Natural killer cell (primary cell): ENCODE measurements around the gene SOS1. TPM values are rescaled to one million over a fixed set of nuclear protein-coding genes. Genes with fewer than 3 reads are reported as not detected.

ENCODE experiments used
- ATAC-seq, 3 donors: fragments of 150-1000 bp in 2 of 3; fragments of 200-7000 bp in 1 of 3; cut with Tn5 transposase; 1 replicate in 1 of 3; 2 replicates in 2 of 3; pipeline ENCODE4 v1.10.0; 2021; ENCODE audit warnings: mild to moderate bottlenecking in 2 of 3, moderate library complexity in 2 of 3
- DNase-seq, 2 donors: peaks; one replicate each; pipeline versions ENCODE4 v3.0.0 to v3.0.0-alpha.2; 2013 to 2021; ENCODE audit warnings: mixed read lengths in 1 of 2
- H3K27ac ChIP-seq: one replicate; pipeline ENCODE4 v1.5.1; 2013; ENCODE audit warnings: mild to moderate bottlenecking, low read length
- H3K27me3 ChIP-seq: one replicate; pipeline ENCODE4 v1.6.1; 2013; ENCODE audit warnings: low read length; ENCODE audit not compliant: control insufficient read depth, insufficient read depth
- H3K36me3 ChIP-seq: one replicate; pipeline ENCODE4 v1.6.1; 2013; ENCODE audit warnings: low read length; ENCODE audit not compliant: control insufficient read depth, insufficient read depth
- H3K4me1 ChIP-seq: one replicate; pipeline ENCODE4 v1.6.1; 2013; ENCODE audit warnings: low read length; ENCODE audit not compliant: control insufficient read depth, insufficient read depth
- H3K4me3 ChIP-seq: one replicate; pipeline ENCODE4 v1.5.1; 2013; ENCODE audit warnings: low read length
- H3K9me3 ChIP-seq: one replicate; pipeline ENCODE4 v1.6.1; 2013; ENCODE audit warnings: low read length; ENCODE audit not compliant: control insufficient read depth, insufficient read depth
- H3K27ac Mint-ChIP-seq, 2 donors: one replicate each; pipeline ENCODE4 v1.8.0; 2022; ENCODE audit warnings: mild to moderate bottlenecking in 2 of 2, mixed read lengths in 2 of 2, moderate library complexity in 1 of 2
- H3K27me3 Mint-ChIP-seq, 2 donors: one replicate each; pipeline ENCODE4 v1.8.0; 2022; ENCODE audit warnings: low read depth in 2 of 2, mixed read lengths in 2 of 2
- H3K36me3 Mint-ChIP-seq: one replicate; pipeline ENCODE4 v1.8.0; 2022; ENCODE audit warnings: mixed read lengths
- H3K4me1 Mint-ChIP-seq, 2 donors: one replicate each; pipeline ENCODE4 v1.8.0; 2022; ENCODE audit warnings: mixed read lengths in 2 of 2
- H3K4me3 Mint-ChIP-seq: one replicate; pipeline ENCODE4 v1.8.0; 2022; ENCODE audit warnings: mild to moderate bottlenecking, moderate library complexity, mixed read lengths
- H3K9me3 Mint-ChIP-seq, 2 donors: one replicate each; pipeline ENCODE4 v1.8.0; 2022; ENCODE audit warnings: mixed read lengths in 2 of 2
- WGBS: methylation state at CpG from one replicate; pipeline ENCODE4 v1.1.7; 2013; ENCODE audit warnings: missing lambda C conversion rate; ENCODE audit not compliant: insufficient coverage; 5-methylcytosine and 5-hydroxymethylcytosine counted together
- intact Hi-C: fragments of 100-400 bp; cut with micrococcal nuclease; formaldehyde crosslinking; loops from one replicate; pipeline ENCODE4 v1.14.2; 2022
- total RNA-seq, 4 donors: library from RNA; stranded (reverse); fragments of 120-200 nt in 1 of 4; gene quantifications; one replicate each; pipeline versions ENCODE4 v1.2.3 to v1.2.4, GENCODE V29; 2013 to 2022
- TF ChIP-seq, protein P1 (sequence below): fragments of 200-600 bp; IDR thresholded peaks from one replicate; pipeline ENCODE4 v1.8.0; 2022; ENCODE audit warnings: antibody characterized with exemption

Gene SOS1
- total RNA-seq, 3 donors from 2014 or later (not counting 1 experiment from before 2014, with no cell fraction given) = 32.6 to 73.9 (median 52.7) TPM

DNA sequence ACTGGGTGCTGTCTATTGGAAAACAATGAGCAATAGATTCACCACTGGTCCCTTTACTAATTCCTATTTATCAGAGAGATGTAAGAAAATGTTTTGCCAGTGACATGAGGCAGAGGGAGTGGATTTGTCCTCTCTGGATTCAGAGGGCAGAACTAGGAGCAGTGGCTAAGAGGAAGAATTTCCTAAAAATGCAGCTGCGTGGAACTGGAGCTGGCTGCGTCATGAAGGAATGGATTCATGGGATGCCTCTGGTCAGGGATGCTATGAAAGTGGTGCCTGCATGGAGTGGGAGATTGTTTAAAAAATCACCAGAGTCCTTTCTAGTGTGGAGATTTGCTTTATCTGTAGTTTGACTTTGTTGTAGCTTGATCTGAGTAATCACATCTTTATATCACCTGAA, 152.8 kb downstream of the SOS1 start:
- Mint-ChIP-seq H3K27me3 (peaks cover 2 to 11% of the 10 kb centered on the region in 2 donors), H3K4me3 (no peak overlapping the region), H3K9me3 (no peaks in the 10 kb centered on the region), H3K36me3 (no peaks in the 10 kb centered on the region), H3K4me1 (no peaks in the 10 kb centered on the region), H3K27ac (no peak overlapping the region)
- Histone ChIP-seq H3K27me3 (no peaks in the 10 kb centered on the region), H3K4me3 (no peak overlapping the region), H3K27ac (no peak overlapping the region), H3K9me3 (no peaks in the 10 kb centered on the region), H3K4me1 (no peaks in the 10 kb centered on the region), H3K36me3 (no peaks in the 10 kb centered on the region)
- WGBS = 95% methylated on average over 2 of the region's 2 CpGs
- TF ChIP-seq, protein P1, sequence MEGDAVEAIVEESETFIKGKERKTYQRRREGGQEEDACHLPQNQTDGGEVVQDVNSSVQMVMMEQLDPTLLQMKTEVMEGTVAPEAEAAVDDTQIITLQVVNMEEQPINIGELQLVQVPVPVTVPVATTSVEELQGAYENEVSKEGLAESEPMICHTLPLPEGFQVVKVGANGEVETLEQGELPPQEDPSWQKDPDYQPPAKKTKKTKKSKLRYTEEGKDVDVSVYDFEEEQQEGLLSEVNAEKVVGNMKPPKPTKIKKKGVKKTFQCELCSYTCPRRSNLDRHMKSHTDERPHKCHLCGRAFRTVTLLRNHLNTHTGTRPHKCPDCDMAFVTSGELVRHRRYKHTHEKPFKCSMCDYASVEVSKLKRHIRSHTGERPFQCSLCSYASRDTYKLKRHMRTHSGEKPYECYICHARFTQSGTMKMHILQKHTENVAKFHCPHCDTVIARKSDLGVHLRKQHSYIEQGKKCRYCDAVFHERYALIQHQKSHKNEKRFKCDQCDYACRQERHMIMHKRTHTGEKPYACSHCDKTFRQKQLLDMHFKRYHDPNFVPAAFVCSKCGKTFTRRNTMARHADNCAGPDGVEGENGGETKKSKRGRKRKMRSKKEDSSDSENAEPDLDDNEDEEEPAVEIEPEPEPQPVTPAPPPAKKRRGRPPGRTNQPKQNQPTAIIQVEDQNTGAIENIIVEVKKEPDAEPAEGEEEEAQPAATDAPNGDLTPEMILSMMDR = no peak
- ATAC-seq = no peak
- intact Hi-C loops = no loop called here
- no peak for DNase-seq

- ATAC-seq (no peak), DNase-seq (no peak)
- Mint-ChIP-seq H3K9me3 (no peaks in the 10 kb centered on the region), H3K4me3 (no peak overlapping the region), H3K27me3 (peaks cover 8 to 18% of the 10 kb centered on the region in 2 donors), H3K27ac (no peak overlapping the region), H3K4me1 (no peaks in the 10 kb centered on the region), H3K36me3 (no peaks in the 10 kb centered on the region)
- Histone ChIP-seq H3K27ac (no peak overlapping the region), H3K36me3 (no peaks in the 10 kb centered on the region), H3K4me3 (no peak overlapping the region), H3K9me3 (no peaks in the 10 kb centered on the region), H3K27me3 (no peaks in the 10 kb centered on the region), H3K4me1 (no peaks in the 10 kb centered on the region)
- WGBS = 93% methylated on average over 1 of the region's 1 CpG
- intact Hi-C loops = no loop called here
- TF ChIP-seq, protein P1 = no peak
These were observed 154.2 kb downstream of the SOS1 start for GRCh38 chr2:38966678-38967077.

DNA sequence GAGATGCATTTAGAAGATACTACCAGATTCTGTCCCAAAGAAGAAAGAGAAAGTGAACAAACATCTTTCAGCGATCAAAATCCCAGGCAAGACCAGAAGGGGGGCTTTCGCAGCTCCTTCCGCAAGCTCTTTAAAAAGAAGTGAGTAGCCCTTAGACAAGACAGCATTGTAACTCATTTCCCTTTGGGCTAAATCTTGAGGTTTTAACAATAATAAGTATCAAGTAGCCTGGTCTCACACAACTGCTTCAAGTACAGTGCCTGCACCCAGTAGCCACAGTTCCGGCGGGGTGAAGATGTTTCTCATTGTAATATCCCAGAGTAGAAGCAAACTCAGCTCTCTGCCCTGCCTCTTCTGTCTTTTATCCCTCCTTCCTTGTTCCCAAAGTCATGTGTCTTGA, 154.8 kb downstream of the SOS1 start:
- Mint-ChIP-seq H3K27ac (no peak overlapping the region), H3K36me3 (no peaks in the 10 kb centered on the region), H3K27me3 (peaks cover 11 to 25% of the 10 kb centered on the region in 2 donors), H3K4me1 (no peaks in the 10 kb centered on the region), H3K9me3 (no peaks in the 10 kb centered on the region), H3K4me3 (no peak overlapping the region)
- TF ChIP-seq, protein P1 = no peak
- H3K4me3 ChIP-seq = no peak overlapping the region
- no peak for ATAC-seq
- no peak for DNase-seq
- H3K9me3 ChIP-seq = no peaks in the 10 kb centered on the region
- no peaks in the 10 kb centered on the region for H3K27me3 ChIP-seq
- H3K27ac ChIP-seq = no peak overlapping the region
- H3K4me1 ChIP-seq = no peaks in the 10 kb centered on the region
- WGBS = 98% methylated on average over 5 of the region's 5 CpGs
- intact Hi-C loops = no loop called here
- no peaks in the 10 kb centered on the region for H3K36me3 ChIP-seq

GRCh38 chr2:38960609-38961320, 160.1 kb downstream of the SOS1 start:
- H3K27ac ChIP-seq = no peak overlapping the region
- H3K4me3 Mint-ChIP-seq = peak overlapping the region; percentile 31
- H3K9me3 ChIP-seq = no peaks in the 10 kb centered on the region
- H3K27me3 ChIP-seq = peaks cover 3% of the 10 kb centered on the region
- WGBS = 71% methylated on average over 34 of the region's 34 CpGs
- no peak overlapping the region for H3K27ac Mint-ChIP-seq
- TF ChIP-seq, protein P1 = no peak
- H3K4me1 Mint-ChIP-seq = no peaks in the 10 kb centered on the region
- ATAC-seq (peak in 1 of 3 donors; percentile 11), DNase-seq (no peak)
- no peaks in the 10 kb centered on the region for H3K36me3 Mint-ChIP-seq
- intact Hi-C loops = no loop called here
- H3K4me3 ChIP-seq = no peak overlapping the region
- H3K36me3 ChIP-seq = no peaks in the 10 kb centered on the region
- peaks cover 22 to 34% of the 10 kb centered on the region in 2 donors for H3K27me3 Mint-ChIP-seq
- H3K9me3 Mint-ChIP-seq = no peaks in the 10 kb centered on the region
- peaks cover 8% of the 10 kb centered on the region for H3K4me1 ChIP-seq
